Measurements from ENCODE around the gene IGLL1. TPM values are rescaled to one million over a fixed set of nuclear protein-coding genes. Genes with fewer than 3 reads are reported as not detected.

The IGLL1 gene
- polyA plus RNA-seq, 1 of the 3 experiments (the other 2 are of a cell fraction) = not detected

- TF ChIP-seq MEF2A (IDR thresholded peaks at IDR 0.05; ENCODE audit: borderline replicate concordance, low read depth) (no peak), EZH2phosphoT487 (IDR thresholded peaks at IDR 0.05; ENCODE audit: borderline replicate concordance, low read depth) (no peak), GATA2 (CRISPR knock-in tag; IDR thresholded peaks at IDR 0.05) (no peak), SMC3 (IDR thresholded peaks at IDR 0.05; ENCODE audit: low read depth, low read length) (no peak), POLR2AphosphoS5 (IDR thresholded peaks at IDR 0.05; ENCODE audit: low read depth, low read length) (no peak), FOXJ3 (CRISPR knock-in tag; IDR thresholded peaks at IDR 0.05) (no peak), FOXM1 (IDR thresholded peaks at IDR 0.05; ENCODE audit: low read depth) (no peak), TAF1 (IDR thresholded peaks at IDR 0.05; ENCODE audit: borderline replicate concordance, low read depth, low read length) (no peak), USF1 (IDR thresholded peaks at IDR 0.05; ENCODE audit: borderline replicate concordance, low read depth) (no peak)
- ChIA-PET POLR2A (no interaction called here), CTCF (no interaction called here)
- Histone ChIP-seq H3K4me1 (ENCODE audit: control insufficient read depth in 1 of 2, insufficient read depth in 2 of 2, low read depth in 1 of 2, low read length in 1 of 2) (no peaks in the 10 kb centered on the region), H3K27ac (ENCODE audit: low read depth in 2 of 2, low read length in 1 of 2) (no peak overlapping the region), H3K36me3 (replicated peaks in 1 of 2; ENCODE audit: control insufficient read depth in 1 of 2, insufficient read depth in 2 of 2, low read length in 1 of 2) (no peaks in the 10 kb centered on the region), H3F3A (replicated peaks; ENCODE audit: insufficient read depth) (no peaks in the 10 kb centered on the region), H3K9me3 (no peaks in the 10 kb centered on the region), H2AFZ (ENCODE audit: low read depth) (no peak overlapping the region), H3K79me2 (ENCODE audit: insufficient read depth) (no peaks in the 10 kb centered on the region), H4K20me1 (ENCODE audit: insufficient read depth) (no peaks in the 10 kb centered on the region), H3K9ac (no peak overlapping the region), H3K27me3 (ENCODE audit: insufficient read depth) (no peaks in the 10 kb centered on the region), H3K4me3 (ENCODE audit: low read depth in 2 of 2, low read length in 1 of 2) (no peak overlapping the region), H3K4me2 (no peak overlapping the region), H3K9me2 (no peaks in the 10 kb centered on the region)
- no peak for DNase-seq
- WGBS (ENCODE audit: low lambda C conversion rate) = 78% methylated on average over 2 of the region's 2 CpGs
These were observed 46.3 kb upstream of the IGLL1 start for GRCh38 chr22:23626286-23626975.

GRCh38 chr22:23622634-23623033 is 42.5 kb upstream of the IGLL1 start:
- Histone ChIP-seq H3K9me3 (no peaks in the 10 kb centered on the region), H3K9ac (no peak overlapping the region), H3K79me2 (ENCODE audit: insufficient read depth) (no peaks in the 10 kb centered on the region), H3K4me3 (ENCODE audit: low read depth in 2 of 2, low read length in 1 of 2) (no peak overlapping the region), H4K20me1 (ENCODE audit: insufficient read depth) (no peaks in the 10 kb centered on the region), H3K4me1 (ENCODE audit: control insufficient read depth in 1 of 2, insufficient read depth in 2 of 2, low read depth in 1 of 2, low read length in 1 of 2) (no peaks in the 10 kb centered on the region), H3K36me3 (replicated peaks in 1 of 2; ENCODE audit: control insufficient read depth in 1 of 2, insufficient read depth in 2 of 2, low read length in 1 of 2) (no peaks in the 10 kb centered on the region), H3K4me2 (no peak overlapping the region), H3F3A (replicated peaks; ENCODE audit: insufficient read depth) (no peaks in the 10 kb centered on the region), H3K27ac (ENCODE audit: low read depth in 2 of 2, low read length in 1 of 2) (no peak overlapping the region), H3K9me2 (no peaks in the 10 kb centered on the region), H3K27me3 (ENCODE audit: insufficient read depth) (no peaks in the 10 kb centered on the region), H2AFZ (ENCODE audit: low read depth) (no peak overlapping the region)
- DNase-seq = no peak
- ChIA-PET CTCF (no interaction called here), POLR2A (no interaction called here)
- WGBS (ENCODE audit: low lambda C conversion rate) = 53% methylated on average over 2 of the region's 2 CpGs
- no peak for TF ChIP-seq ELF1 (IDR thresholded peaks at IDR 0.05)
- TF ChIP-seq FOSL2 (IDR thresholded peaks at IDR 0.05; ENCODE audit: borderline replicate concordance, low read depth) = no peak
- TF ChIP-seq CHD2 (IDR thresholded peaks at IDR 0.05; ENCODE audit: low read length, partially characterized antibody) = no peak
- TF ChIP-seq POLR2AphosphoS5 (IDR thresholded peaks at IDR 0.05; ENCODE audit: low read depth, low read length) = no peak
- TF ChIP-seq EP300 (IDR thresholded peaks at IDR 0.05; ENCODE audit: borderline replicate concordance in 1 of 2, low read depth in 1 of 2, low read length in 1 of 2) = no peak
- TF ChIP-seq REST (IDR thresholded peaks at IDR 0.05; ENCODE audit: low read depth, low read length) = no peak
- TF ChIP-seq GABPA (IDR thresholded peaks at IDR 0.05; ENCODE audit: low read depth) = no peak
- no peak for TF ChIP-seq YY1 (IDR thresholded peaks at IDR 0.05; ENCODE audit: low read depth)
- TF ChIP-seq JUND (IDR thresholded peaks at IDR 0.05) = no peak
- no peak for TF ChIP-seq MXI1 (IDR thresholded peaks at IDR 0.05; ENCODE audit: low read depth, low read length)
- TF ChIP-seq RXRA (IDR thresholded peaks at IDR 0.05; ENCODE audit: borderline replicate concordance, low read depth) = no peak
- TF ChIP-seq MAX (IDR thresholded peaks at IDR 0.05; ENCODE audit: low read depth) = no peak
- TF ChIP-seq FOXJ3 (CRISPR knock-in tag; IDR thresholded peaks at IDR 0.05) = no peak
- no peak for TF ChIP-seq SMC3 (IDR thresholded peaks at IDR 0.05; ENCODE audit: low read depth, low read length)
- no peak for TF ChIP-seq ZBTB33 (IDR thresholded peaks at IDR 0.05; ENCODE audit: borderline replicate concordance, low read depth)
- TF ChIP-seq NRF1 (IDR thresholded peaks at IDR 0.05; ENCODE audit: low read depth, low read length) = no peak
- no peak for TF ChIP-seq TEAD4 (IDR thresholded peaks at IDR 0.05; ENCODE audit: borderline replicate concordance, insufficient read depth)

All from SK-N-SH (cell line).